Muscle of back (tissue), 11 donors: ENCODE data around the gene FAM135A. TPM values are rescaled to one million over a fixed set of nuclear protein-coding genes. Genes with fewer than 3 reads are reported as not detected.
"Not testable (repeated sequence)": the region's sequence is repeated elsewhere in the genome, so short reads cannot be mapped to it uniquely, and the experiment has no call there.

Source experiments
- DNase-seq, 3 donors: peaks; one replicate each; pipeline versions ENCODE4 v3.0.0 to v3.0.0-alpha.2; 2013
- polyA plus RNA-seq, 10 donors: library from polyadenylated mRNA; unstranded; fragments of 120-200 nt; gene quantifications; one replicate each; pipeline ENCODE4 v1.2.1, GENCODE V29; 2013; ENCODE audit not compliant: insufficient read length in 10 of 10

FAM135A gene
- polyA plus RNA-seq, 10 donors, result 13.8 to 23.3 (median 18.7) TPM

- DNase-seq, result no peak
Observed at GRCh38 chr6:70396163-70396562, 17.1 kb upstream of the FAM135A start.

GRCh38 chr6:70396796-70397729, 16.2 kb upstream of the FAM135A start:
- DNase-seq, result peak in 1 of 3 donors; percentile 4

GRCh38 chr6:70398783-70399728, 14.3 kb upstream of the FAM135A start:
- DNase-seq, result no peak

GRCh38 chr6:70404658-70405057, 8.7 kb upstream of the FAM135A start:
- DNase-seq, result no peak

GRCh38 chr6:70409216-70409615, 4.1 kb upstream of the FAM135A start:
- no peak for DNase-seq

- DNase-seq, result no peak
Observed at GRCh38 chr6:70411542-70412251, 1.6 kb upstream of the FAM135A start.

- DNase-seq, result no peak
Observed at GRCh38 chr6:70412252-70413113, 825 bp upstream of the FAM135A start.

GRCh38 chr6:70413992-70414494, 735 bp downstream of the FAM135A start:
- DNase-seq, result peak; percentile 9 to 80 (median 35)

- DNase-seq, result no peak
Observed at GRCh38 chr6:70414813-70415212, 1.5 kb downstream of the FAM135A start.

- no peak for DNase-seq
Observed at GRCh38 chr6:70415247-70415646, 1.9 kb downstream of the FAM135A start.

- DNase-seq, result no peak
Observed at GRCh38 chr6:70415660-70416059, 2.4 kb downstream of the FAM135A start.

- DNase-seq, result no peak
Observed at GRCh38 chr6:70421509-70421908, 8.2 kb downstream of the FAM135A start.

GRCh38 chr6:70423189-70424134, 10.2 kb downstream of the FAM135A start:
- DNase-seq, result no peak

GRCh38 chr6:70424291-70424690, 11.0 kb downstream of the FAM135A start:
- DNase-seq, result no peak

GRCh38 chr6:70436320-70436719, 23.0 kb downstream of the FAM135A start:
- DNase-seq, result no peak

GRCh38 chr6:70445001-70445400, 31.7 kb downstream of the FAM135A start:
- DNase-seq, result no peak

- DNase-seq, result not testable (repeated sequence)
Observed at GRCh38 chr6:70447343-70448070, 34.2 kb downstream of the FAM135A start.

- DNase-seq, result not testable (repeated sequence)
Observed at GRCh38 chr6:70453899-70454298, 40.6 kb downstream of the FAM135A start.

- DNase-seq, result no peak
Observed at GRCh38 chr6:70456735-70457134, 43.4 kb downstream of the FAM135A start.
